OCI-LY1 (cell line): Measurements from ENCODE around the gene PCSK1N.

ENCODE experiments used
- H2AFZ ChIP-seq: fragments of 200-600 bp; sonication (generic), shearing (Covaris generic); 2 replicates; pipeline ENCODE4 v1.6.0; 2014; ENCODE audit warnings: antibody characterized with exemption, mild to moderate bottlenecking, low read length
- H3F3A ChIP-seq: fragments of 200-600 bp; sonication (generic), shearing (Covaris generic); 2 replicates; pipeline ENCODE4 v1.6.0; 2014; ENCODE audit warnings: mild to moderate bottlenecking, antibody characterized with exemption, low read length, moderate library complexity; ENCODE audit not compliant: insufficient read depth
- H3K27ac ChIP-seq: fragments of 200-600 bp; sonication (generic); 2 replicates; pipeline ENCODE4 v1.5.1; 2014; ENCODE audit warnings: low read length, mixed run types, mild to moderate bottlenecking, low read depth; ENCODE audit not compliant: poor library complexity, severe bottlenecking
- H3K27me3 ChIP-seq: fragments of 200-600 bp; sonication (generic); 2 replicates; pipeline ENCODE4 v1.6.0; 2014; ENCODE audit warnings: antibody characterized with exemption, mild to moderate bottlenecking, low read length, moderate library complexity; ENCODE audit not compliant: insufficient read depth
- H3K36me3 ChIP-seq: fragments of 200-600 bp; sonication (generic); 2 replicates; pipeline ENCODE4 v1.6.1; 2014; ENCODE audit warnings: mild to moderate bottlenecking, antibody characterized with exemption, low read length, moderate library complexity, mixed read lengths; ENCODE audit not compliant: insufficient read depth
- H3K4me1 ChIP-seq: fragments of 200-600 bp; sonication (generic); 2 replicates; pipeline ENCODE4 v1.5.1; 2014; ENCODE audit warnings: mild to moderate bottlenecking, low read length, moderate library complexity; ENCODE audit not compliant: insufficient read depth, severe bottlenecking
- H3K4me2 ChIP-seq: fragments of 200-600 bp; sonication (generic), shearing (Covaris generic); 2 replicates; pipeline ENCODE4 v1.6.1; 2014; ENCODE audit warnings: low read length
- H3K4me3 ChIP-seq: fragments of 200-600 bp; sonication (generic); 2 replicates; pipeline ENCODE4 v1.5.1; 2014; ENCODE audit warnings: low read length, low read depth, mild to moderate bottlenecking, mixed read lengths; ENCODE audit not compliant: poor library complexity, severe bottlenecking
- H3K79me2 ChIP-seq: fragments of 200-600 bp; shearing (Covaris generic); 2 replicates; pipeline ENCODE4 v1.6.1; 2016; ENCODE audit warnings: mixed run types, low read length, mixed read lengths; ENCODE audit not compliant: insufficient read depth
- H3K9ac ChIP-seq: fragments of 200-600 bp; sonication (generic), shearing (Covaris generic); 2 replicates; pipeline ENCODE4 v1.6.1; 2014; ENCODE audit warnings: mild to moderate bottlenecking, low read length, mixed read lengths
- H3K9me2 ChIP-seq: fragments of 200-600 bp; sonication (generic), shearing (Covaris generic); 2 replicates; pipeline ENCODE4 v1.6.1; 2014; ENCODE audit warnings: low read depth, mild to moderate bottlenecking, low read length, mixed read lengths
- H3K9me3 ChIP-seq: fragments of 200-600 bp; shearing (Covaris generic); 2 replicates; pipeline ENCODE4 v1.6.1; 2014; ENCODE audit warnings: low read length, mixed read lengths
- H4K20me1 ChIP-seq: fragments of 200-600 bp; sonication (generic), shearing (Covaris generic); 2 replicates; pipeline ENCODE4 v1.6.0; 2016; ENCODE audit warnings: mild to moderate bottlenecking, low read length; ENCODE audit not compliant: insufficient read depth
- EZH2 ChIP-seq: fragments of 200-600 bp; sonication (generic), shearing (Covaris generic); IDR thresholded peaks from 2 replicates; pipeline ENCODE4 v1.8.0; 2017; ENCODE audit warnings: borderline replicate concordance, mixed run types, mild to moderate bottlenecking, antibody characterized with exemption, low read length, moderate library complexity, mixed read lengths
- TF ChIP-seq, protein P1 (sequence below): fragments of 200-600 bp; sonication (generic), shearing (Covaris generic); IDR thresholded peaks from 2 replicates; pipeline ENCODE4 v1.5.1; 2017; ENCODE audit warnings: mild to moderate bottlenecking, antibody characterized with exemption, low read length, moderate library complexity, mixed read lengths

The PCSK1N gene

DNA sequence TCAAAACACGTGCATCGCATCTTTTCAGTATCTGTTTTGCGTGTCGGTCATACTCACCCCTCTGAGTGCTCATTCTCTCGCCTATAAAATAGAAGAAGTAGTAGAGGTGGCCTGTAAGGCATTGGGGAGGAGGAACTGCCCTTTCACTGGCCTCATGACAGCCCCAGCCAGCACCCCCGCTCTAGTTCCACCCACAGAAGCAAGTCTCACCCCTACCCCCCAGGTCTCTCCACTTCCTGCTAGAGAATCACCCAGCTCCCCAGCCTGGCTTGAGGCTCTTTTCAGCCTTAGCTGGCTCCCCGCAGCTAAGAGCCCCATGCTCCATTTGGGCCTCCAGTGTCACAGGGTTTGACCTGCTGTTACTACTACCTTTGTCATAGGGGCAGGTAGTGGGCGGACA, 21.8 kb downstream of the PCSK1N start:
- Histone ChIP-seq H3K4me3 (no peak overlapping the region), H2AFZ (no peak overlapping the region), H3K9me2 (no peaks in the 10 kb centered on the region), H3K27me3 (no peaks in the 10 kb centered on the region), H4K20me1 (no peaks in the 10 kb centered on the region), H3K79me2 (no peaks in the 10 kb centered on the region), H3K27ac (no peak overlapping the region), H3K4me1 (no peaks in the 10 kb centered on the region), H3K36me3 (no peaks in the 10 kb centered on the region), H3K9me3 (no peaks in the 10 kb centered on the region), H3K4me2 (no peak overlapping the region), H3K9ac (no peak overlapping the region), H3F3A (no peaks in the 10 kb centered on the region)
- TF ChIP-seq, protein P1, sequence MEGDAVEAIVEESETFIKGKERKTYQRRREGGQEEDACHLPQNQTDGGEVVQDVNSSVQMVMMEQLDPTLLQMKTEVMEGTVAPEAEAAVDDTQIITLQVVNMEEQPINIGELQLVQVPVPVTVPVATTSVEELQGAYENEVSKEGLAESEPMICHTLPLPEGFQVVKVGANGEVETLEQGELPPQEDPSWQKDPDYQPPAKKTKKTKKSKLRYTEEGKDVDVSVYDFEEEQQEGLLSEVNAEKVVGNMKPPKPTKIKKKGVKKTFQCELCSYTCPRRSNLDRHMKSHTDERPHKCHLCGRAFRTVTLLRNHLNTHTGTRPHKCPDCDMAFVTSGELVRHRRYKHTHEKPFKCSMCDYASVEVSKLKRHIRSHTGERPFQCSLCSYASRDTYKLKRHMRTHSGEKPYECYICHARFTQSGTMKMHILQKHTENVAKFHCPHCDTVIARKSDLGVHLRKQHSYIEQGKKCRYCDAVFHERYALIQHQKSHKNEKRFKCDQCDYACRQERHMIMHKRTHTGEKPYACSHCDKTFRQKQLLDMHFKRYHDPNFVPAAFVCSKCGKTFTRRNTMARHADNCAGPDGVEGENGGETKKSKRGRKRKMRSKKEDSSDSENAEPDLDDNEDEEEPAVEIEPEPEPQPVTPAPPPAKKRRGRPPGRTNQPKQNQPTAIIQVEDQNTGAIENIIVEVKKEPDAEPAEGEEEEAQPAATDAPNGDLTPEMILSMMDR, result no peak
- no peak for TF ChIP-seq EZH2

DNA sequence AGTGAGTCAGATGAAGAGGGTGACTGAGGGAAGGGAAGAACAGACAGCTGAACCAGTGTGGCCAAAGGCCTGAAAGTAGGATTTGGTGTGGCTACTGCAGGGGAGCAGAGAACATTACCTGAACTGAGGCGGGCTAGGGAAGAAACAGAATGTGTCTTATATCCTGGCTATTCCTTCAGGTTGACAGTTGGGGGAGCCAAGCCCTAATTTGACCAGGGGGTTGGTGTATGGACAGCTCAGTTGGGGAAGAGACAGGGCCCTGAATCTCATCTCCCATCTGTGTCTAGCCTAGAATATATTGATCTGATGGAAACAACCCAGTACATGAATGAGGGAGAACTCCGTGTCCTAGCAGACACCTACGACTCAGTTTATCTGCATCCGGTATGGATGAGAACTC, 29.3 kb downstream of the PCSK1N start:
- Histone ChIP-seq H3K27ac (no peak overlapping the region), H3K79me2 (no peaks in the 10 kb centered on the region), H3K9me3 (no peaks in the 10 kb centered on the region), H3K4me2 (no peak overlapping the region), H3K4me3 (no peak overlapping the region), H3K36me3 (no peaks in the 10 kb centered on the region), H3K27me3 (no peaks in the 10 kb centered on the region), H3K9me2 (no peaks in the 10 kb centered on the region), H2AFZ (no peak overlapping the region), H4K20me1 (no peaks in the 10 kb centered on the region), H3F3A (no peaks in the 10 kb centered on the region), H3K4me1 (peaks cover 8% of the 10 kb centered on the region), H3K9ac (no peak overlapping the region)
- no peak for TF ChIP-seq EZH2
- TF ChIP-seq, protein P1, result peak; percentile 8; the same call in 1 of the 2 replicates

DNA sequence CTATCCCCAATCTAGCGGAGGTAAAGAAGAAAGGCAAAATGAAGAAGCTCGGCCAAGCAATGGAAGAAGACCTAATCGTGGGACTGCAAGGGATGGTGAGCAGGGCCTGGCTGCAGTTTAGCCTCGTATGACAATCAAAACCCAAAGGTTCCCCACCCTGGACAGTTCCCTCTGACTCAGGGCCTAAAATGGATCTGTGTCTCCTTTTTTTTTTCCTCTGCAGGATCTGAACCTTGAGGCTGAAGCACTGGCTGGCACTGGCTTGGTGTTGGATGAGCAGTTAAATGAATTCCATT, 32.6 kb downstream of the PCSK1N start:
- H3K9ac ChIP-seq, result peak overlapping the region; percentile 73
- no peaks in the 10 kb centered on the region for H3K36me3 ChIP-seq
- no peaks in the 10 kb centered on the region for H3K27me3 ChIP-seq

More for the DNA sequence above, 32.6 kb downstream of the PCSK1N start:
- no peaks in the 10 kb centered on the region for H3K79me2 ChIP-seq
- no peaks in the 10 kb centered on the region for H3K9me3 ChIP-seq
- H3F3A ChIP-seq, result no peaks in the 10 kb centered on the region
- no peak overlapping the region for H2AFZ ChIP-seq
- peaks cover 15% of the 10 kb centered on the region for H3K4me1 ChIP-seq
- TF ChIP-seq EZH2, result no peak
- TF ChIP-seq, protein P1, result no peak
- peak overlapping the region; percentile 71 for H3K4me2 ChIP-seq
- no peaks in the 10 kb centered on the region for H3K9me2 ChIP-seq
- peak overlapping the region; percentile 81 for H3K27ac ChIP-seq
- H3K4me3 ChIP-seq, result peak overlapping the region; percentile 63
- no peaks in the 10 kb centered on the region for H4K20me1 ChIP-seq
